ENCODE results near the gene HCRTR1.

GRCh38 chr1:31569596-31570173 lies 47.8 kb upstream of the HCRTR1 start:
- TF ChIP-seq POLR2A (IDR thresholded peaks at IDR 0.05): no peak
- TF ChIP-seq CTCF (IDR thresholded peaks at IDR 0.05): no peak

Data from thyroid gland (tissue), 4 donors.